IPS DF 6.9 (cell line): ENCODE results near the gene PRR16.

Source experiments
- DNase-seq: peaks from one replicate; pipeline ENCODE4 v3.0.0-alpha.2; 2013; ENCODE audit warnings: low read depth, low spot score
- H3K27ac ChIP-seq: one replicate; pipeline ENCODE4 v1.5.1; 2013; ENCODE audit warnings: low read length, control low read depth
- H3K27me3 ChIP-seq: 2 replicates; pipeline ENCODE4 v1.6.1; 2013; ENCODE audit warnings: mild to moderate bottlenecking, low read length; ENCODE audit not compliant: control insufficient read depth, insufficient read depth
- H3K36me3 ChIP-seq: 2 replicates; pipeline ENCODE4 v1.6.1; 2013; ENCODE audit warnings: low read length; ENCODE audit not compliant: control insufficient read depth, insufficient read depth
- H3K4me1 ChIP-seq: 2 replicates; pipeline ENCODE4 v1.6.1; 2013; ENCODE audit warnings: low read length; ENCODE audit not compliant: control insufficient read depth, insufficient read depth
- H3K4me3 ChIP-seq: 2 replicates; pipeline ENCODE4 v1.5.1; 2013; ENCODE audit warnings: mild to moderate bottlenecking, low read length
- H3K9me3 ChIP-seq: 2 replicates; pipeline ENCODE4 v1.6.1; 2013; ENCODE audit warnings: low read length, inconsistent platforms; ENCODE audit not compliant: control insufficient read depth, insufficient read depth
- WGBS: extraction: QIAGEN DNeasy Blood & Tissue Kit; methylation state at CpG from one replicate; pipeline ENCODE4 v1.1.7; 2013; ENCODE audit warnings: mixed read lengths, missing lambda C conversion rate; ENCODE audit not compliant: insufficient read length, insufficient coverage; 5-methylcytosine and 5-hydroxymethylcytosine counted together

Gene PRR16

GRCh38 chr5:120538644-120539043 is 74.5 kb downstream of the PRR16 start:
- WGBS: no CpG with 5 or more reads among the region's 2 CpGs
- H3K4me1 ChIP-seq: no peaks in the 10 kb centered on the region
- no peak for DNase-seq

GRCh38 chr5:120539471-120539870 is 75.4 kb downstream of the PRR16 start:
- Histone ChIP-seq H3K4me1 (no peaks in the 10 kb centered on the region), H3K27me3 (no peaks in the 10 kb centered on the region), H3K4me3 (no peak overlapping the region), H3K9me3 (no peaks in the 10 kb centered on the region; the same call in 1 of the 2 replicates), H3K27ac (no peak overlapping the region), H3K36me3 (no peaks in the 10 kb centered on the region)
- WGBS: no CpG with 5 or more reads among the region's 1 CpG
- DNase-seq: no peak

More at GRCh38 chr5:120538644-120539043, 74.5 kb downstream of the PRR16 start:
- H3K36me3 ChIP-seq: no peaks in the 10 kb centered on the region
- H3K27me3 ChIP-seq: no peaks in the 10 kb centered on the region
- no peaks in the 10 kb centered on the region; the same call in 1 of the 2 replicates for H3K9me3 ChIP-seq
- no peak overlapping the region for H3K4me3 ChIP-seq
- H3K27ac ChIP-seq: no peak overlapping the region

GRCh38 chr5:120540097-120540496 is 76.0 kb downstream of the PRR16 start:
- no peak for DNase-seq
- H3K4me3 ChIP-seq: no peak overlapping the region
- no CpG with 5 or more reads among the region's 2 CpGs for WGBS
- no peak overlapping the region for H3K27ac ChIP-seq
- no peaks in the 10 kb centered on the region for H3K36me3 ChIP-seq
- no peaks in the 10 kb centered on the region for H3K4me1 ChIP-seq
- H3K27me3 ChIP-seq: no peaks in the 10 kb centered on the region
- no peaks in the 10 kb centered on the region; the same call in 1 of the 2 replicates for H3K9me3 ChIP-seq

- H3K27me3 ChIP-seq: no peaks in the 10 kb centered on the region
- no peaks in the 10 kb centered on the region for H3K4me1 ChIP-seq
- H3K9me3 ChIP-seq: no peaks in the 10 kb centered on the region
- no peak for DNase-seq
- no peaks in the 10 kb centered on the region for H3K36me3 ChIP-seq
- WGBS: no CpG with 5 or more reads among the region's 2 CpGs
- no peak overlapping the region for H3K4me3 ChIP-seq
- no peak overlapping the region for H3K27ac ChIP-seq
Observed at GRCh38 chr5:120544043-120544442, 79.9 kb downstream of the PRR16 start.

- no peaks in the 10 kb centered on the region for H3K36me3 ChIP-seq
- H3K4me1 ChIP-seq: no peaks in the 10 kb centered on the region
- no peaks in the 10 kb centered on the region for H3K27me3 ChIP-seq
- WGBS: no CpG with 5 or more reads among the region's 3 CpGs
- no peak for DNase-seq
- no peaks in the 10 kb centered on the region for H3K9me3 ChIP-seq
- H3K4me3 ChIP-seq: no peak overlapping the region
- no peak overlapping the region for H3K27ac ChIP-seq
Observed at GRCh38 chr5:120545007-120545406, 80.9 kb downstream of the PRR16 start.

- no CpG with 5 or more reads among the region's 3 CpGs for WGBS
Observed at GRCh38 chr5:120545951-120546350, 81.9 kb downstream of the PRR16 start.

GRCh38 chr5:120546922-120547321 is 82.8 kb downstream of the PRR16 start:
- DNase-seq: no peak
- WGBS: no CpG with 5 or more reads among the region's 2 CpGs
- no peaks in the 10 kb centered on the region for H3K27me3 ChIP-seq
- H3K4me3 ChIP-seq: no peak overlapping the region
- H3K36me3 ChIP-seq: no peaks in the 10 kb centered on the region
- no peaks in the 10 kb centered on the region for H3K9me3 ChIP-seq
- no peak overlapping the region for H3K27ac ChIP-seq
- no peaks in the 10 kb centered on the region for H3K4me1 ChIP-seq

More at GRCh38 chr5:120545951-120546350, 81.9 kb downstream of the PRR16 start:
- Histone ChIP-seq H3K4me3 (no peak overlapping the region), H3K27me3 (no peaks in the 10 kb centered on the region), H3K9me3 (no peaks in the 10 kb centered on the region), H3K4me1 (no peaks in the 10 kb centered on the region), H3K27ac (no peak overlapping the region), H3K36me3 (no peaks in the 10 kb centered on the region)
- no peak for DNase-seq

GRCh38 chr5:120550358-120550757 is 86.3 kb downstream of the PRR16 start:
- Histone ChIP-seq H3K4me1 (no peaks in the 10 kb centered on the region), H3K36me3 (no peaks in the 10 kb centered on the region), H3K27me3 (no peaks in the 10 kb centered on the region), H3K4me3 (no peak overlapping the region), H3K9me3 (no peaks in the 10 kb centered on the region), H3K27ac (no peak overlapping the region)
- WGBS: no CpG with 5 or more reads among the region's 2 CpGs
- no peak for DNase-seq

- Histone ChIP-seq H3K4me3 (no peak overlapping the region), H3K4me1 (no peaks in the 10 kb centered on the region), H3K9me3 (no peaks in the 10 kb centered on the region), H3K27ac (no peak overlapping the region), H3K36me3 (no peaks in the 10 kb centered on the region), H3K27me3 (no peaks in the 10 kb centered on the region)
- no peak for DNase-seq
- no CpG with 5 or more reads among the region's 3 CpGs for WGBS
Observed at GRCh38 chr5:120552638-120553037, 88.5 kb downstream of the PRR16 start.

GRCh38 chr5:120555345-120555744 is 91.2 kb downstream of the PRR16 start:
- Histone ChIP-seq H3K27me3 (no peaks in the 10 kb centered on the region), H3K36me3 (no peaks in the 10 kb centered on the region), H3K27ac (no peak overlapping the region), H3K9me3 (no peaks in the 10 kb centered on the region), H3K4me1 (no peaks in the 10 kb centered on the region), H3K4me3 (no peak overlapping the region)
- no CpG with 5 or more reads among the region's 2 CpGs for WGBS
- no peak for DNase-seq

- H3K36me3 ChIP-seq: no peaks in the 10 kb centered on the region
- no peak overlapping the region for H3K4me3 ChIP-seq
- DNase-seq: no peak
- WGBS: no CpG with 5 or more reads among the region's 4 CpGs
- H3K27ac ChIP-seq: no peak overlapping the region
- no peaks in the 10 kb centered on the region; the same call in 1 of the 2 replicates for H3K4me1 ChIP-seq
- H3K27me3 ChIP-seq: no peaks in the 10 kb centered on the region
- H3K9me3 ChIP-seq: no peaks in the 10 kb centered on the region
Observed at GRCh38 chr5:120564013-120564412, 99.9 kb downstream of the PRR16 start.
